ENCODE results near the gene ZNF75A.
"Not testable (repeated sequence)": the region's sequence is repeated elsewhere in the genome, so short reads cannot be mapped to it uniquely, and the experiment has no call there.

Gene ZNF75A

GRCh38 chr16:3264137-3265036 is 40.9 kb upstream of the ZNF75A start:
- ATAC-seq: peak; percentile 98
- TF ChIP-seq ZFP3 (CRISPR knock-in tag; IDR thresholded peaks at IDR 0.05) (no peak), CSDC2 (CRISPR knock-in tag; IDR thresholded peaks at IDR 0.05) (peak; percentile 82; the same call in 1 of the 2 replicates), BACH2 (CRISPR knock-in tag; IDR thresholded peaks at IDR 0.05; ENCODE audit: borderline replicate concordance) (0 out of 2 replicates have a peak, but pooled peaks have one; percentile 64), TCF4 (CRISPR knock-in tag; IDR thresholded peaks at IDR 0.05; ENCODE audit: borderline replicate concordance) (no peak), ARNTL (CRISPR knock-in tag; IDR thresholded peaks at IDR 0.05; ENCODE audit: borderline replicate concordance, low read depth) (no peak)

- peak; percentile 26; the same call in 1 of the 3 replicates for ATAC-seq
- TF ChIP-seq PPARA (CRISPR knock-in tag; IDR thresholded peaks at IDR 0.05; ENCODE audit: borderline replicate concordance) (no peak), ZFP3 (CRISPR knock-in tag; IDR thresholded peaks at IDR 0.05) (no peak), RARB (CRISPR knock-in tag; IDR thresholded peaks at IDR 0.05) (no peak), OSR1 (CRISPR knock-in tag; IDR thresholded peaks at IDR 0.05) (no peak), CREB5 (CRISPR knock-in tag; IDR thresholded peaks at IDR 0.05; ENCODE audit: low read depth) (no peak), CSRNP3 (CRISPR knock-in tag; IDR thresholded peaks at IDR 0.05) (no peak)
- TF ChIP-seq, protein P1, sequence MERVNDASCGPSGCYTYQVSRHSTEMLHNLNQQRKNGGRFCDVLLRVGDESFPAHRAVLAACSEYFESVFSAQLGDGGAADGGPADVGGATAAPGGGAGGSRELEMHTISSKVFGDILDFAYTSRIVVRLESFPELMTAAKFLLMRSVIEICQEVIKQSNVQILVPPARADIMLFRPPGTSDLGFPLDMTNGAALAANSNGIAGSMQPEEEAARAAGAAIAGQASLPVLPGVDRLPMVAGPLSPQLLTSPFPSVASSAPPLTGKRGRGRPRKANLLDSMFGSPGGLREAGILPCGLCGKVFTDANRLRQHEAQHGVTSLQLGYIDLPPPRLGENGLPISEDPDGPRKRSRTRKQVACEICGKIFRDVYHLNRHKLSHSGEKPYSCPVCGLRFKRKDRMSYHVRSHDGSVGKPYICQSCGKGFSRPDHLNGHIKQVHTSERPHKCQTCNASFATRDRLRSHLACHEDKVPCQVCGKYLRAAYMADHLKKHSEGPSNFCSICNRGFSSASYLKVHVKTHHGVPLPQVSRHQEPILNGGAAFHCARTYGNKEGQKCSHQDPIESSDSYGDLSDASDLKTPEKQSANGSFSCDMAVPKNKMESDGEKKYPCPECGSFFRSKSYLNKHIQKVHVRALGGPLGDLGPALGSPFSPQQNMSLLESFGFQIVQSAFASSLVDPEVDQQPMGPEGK (CRISPR knock-in tag; IDR thresholded peaks at IDR 0.05; ENCODE audit: borderline replicate concordance): no peak
Measured at GRCh38 chr16:3266873-3267537, 38.3 kb upstream of the ZNF75A start.

- no peak for ATAC-seq
- TF ChIP-seq ZNF565 (CRISPR knock-in tag; conservative IDR thresholded peaks at IDR 0.05; ENCODE audit: low read depth): no peak
- TF ChIP-seq ZFP30 (CRISPR knock-in tag; IDR thresholded peaks at IDR 0.05): no peak
- TF ChIP-seq, protein P1 (CRISPR knock-in tag; IDR thresholded peaks at IDR 0.05; ENCODE audit: borderline replicate concordance): no peak
- TF ChIP-seq CREB5 (CRISPR knock-in tag; IDR thresholded peaks at IDR 0.05; ENCODE audit: low read depth): no peak
- no peak for TF ChIP-seq ZNF8 (CRISPR knock-in tag; IDR thresholded peaks at IDR 0.05)
- no peak for TF ChIP-seq BACH2 (CRISPR knock-in tag; IDR thresholded peaks at IDR 0.05; ENCODE audit: borderline replicate concordance)
- TF ChIP-seq OSR1 (CRISPR knock-in tag; IDR thresholded peaks at IDR 0.05): no peak
- TF ChIP-seq GLIS3 (CRISPR knock-in tag; IDR thresholded peaks at IDR 0.05): no peak
- TF ChIP-seq SNAI2 (CRISPR knock-in tag; IDR thresholded peaks at IDR 0.05): no peak
- TF ChIP-seq ARNTL (CRISPR knock-in tag; IDR thresholded peaks at IDR 0.05; ENCODE audit: borderline replicate concordance, low read depth): no peak
- no peak for TF ChIP-seq POU6F1 (CRISPR knock-in tag; IDR thresholded peaks at IDR 0.05; ENCODE audit: borderline replicate concordance, low read depth)
- TF ChIP-seq ESRRG (CRISPR knock-in tag; IDR thresholded peaks at IDR 0.05): no peak
- TF ChIP-seq ZFP3 (CRISPR knock-in tag; IDR thresholded peaks at IDR 0.05): no peak
- no peak for TF ChIP-seq TOX (CRISPR knock-in tag; IDR thresholded peaks at IDR 0.05; ENCODE audit: borderline replicate concordance)
- TF ChIP-seq TCF4 (CRISPR knock-in tag; IDR thresholded peaks at IDR 0.05; ENCODE audit: borderline replicate concordance): no peak
- no peak for TF ChIP-seq CSRNP3 (CRISPR knock-in tag; IDR thresholded peaks at IDR 0.05)
- TF ChIP-seq CSDC2 (CRISPR knock-in tag; IDR thresholded peaks at IDR 0.05): no peak
- TF ChIP-seq ISL1 (CRISPR knock-in tag; IDR thresholded peaks at IDR 0.05): no peak
Measured at GRCh38 chr16:3268294-3268693, 37.0 kb upstream of the ZNF75A start.

DNA sequence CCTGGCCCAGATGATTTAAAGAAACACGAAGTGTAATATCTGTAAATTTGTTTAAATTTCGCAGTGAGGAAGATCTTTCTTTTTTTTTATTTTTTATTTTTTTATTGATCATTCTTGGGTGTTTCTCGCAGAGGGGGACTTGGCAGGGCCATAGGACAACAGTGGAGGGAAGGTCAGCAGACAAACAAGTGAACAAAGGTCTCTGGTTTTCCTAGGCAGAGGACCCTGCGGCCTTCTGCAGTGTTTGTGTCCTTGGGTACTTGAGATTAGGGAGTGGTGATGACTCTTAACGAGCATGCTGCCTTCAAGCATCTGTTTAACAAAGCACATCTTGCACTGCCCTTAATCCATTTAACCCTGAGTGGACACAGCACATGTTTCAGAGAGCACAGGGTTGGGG is 34.6 kb upstream of the ZNF75A start:
- ATAC-seq: not testable (repeated sequence)

DNA sequence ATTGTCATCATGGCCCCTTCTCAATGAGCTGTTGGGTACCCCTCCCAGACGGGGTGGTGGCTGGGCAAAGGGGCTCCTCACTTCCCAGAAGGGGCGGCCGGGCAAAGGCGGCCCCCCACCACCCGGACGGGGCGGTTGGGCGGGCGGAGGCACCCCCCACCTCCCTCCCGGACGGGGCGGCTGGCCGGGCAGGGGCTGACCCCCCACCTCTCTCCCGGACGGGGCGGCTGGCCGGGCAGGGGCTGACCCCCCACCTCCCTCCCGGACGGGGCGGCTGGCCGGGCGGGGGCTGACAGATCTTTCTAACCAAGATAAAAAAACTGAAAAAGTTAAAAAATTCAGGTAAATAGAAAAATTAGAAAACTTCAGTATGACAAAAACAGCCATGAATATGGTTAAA is 34.0 kb upstream of the ZNF75A start:
- not testable (repeated sequence) for ATAC-seq
